A673 (cell line): ENCODE results near the gene OR51E2.

ENCODE experiments used
- CTCF ChIP-seq: fragments of 300-800, 200-600 bp; sonication (generic); conservative IDR thresholded peaks from 2 replicates; pipeline ENCODE4 v1.5.1; 2017; ENCODE audit warnings: low read depth, mild to moderate bottlenecking, antibody characterized with exemption, low read length, moderate library complexity, mixed read lengths
- EZH2 ChIP-seq: fragments of 200-600 bp; sonication (generic); IDR thresholded peaks from 2 replicates; pipeline ENCODE4 v1.6.1; 2017; ENCODE audit warnings: borderline replicate concordance, low read depth, mild to moderate bottlenecking, mixed read lengths, antibody characterized with exemption, low read length; ENCODE audit not compliant: poor library complexity, severe bottlenecking

- TF ChIP-seq CTCF, result no peak
- no peak for TF ChIP-seq EZH2
Observed at GRCh38 chr11:4647766-4648165, 49.9 kb downstream of the OR51E2 start.
